Mesenchymal stem cell (in vitro differentiated cells and primary cell): ENCODE data around the gene MAPK7. TPM values are rescaled to one million over a fixed set of nuclear protein-coding genes. Genes with fewer than 3 reads are reported as not detected.
A peak's percentile ranks its signal among the peaks of the same experiment; 100 is the strongest.

ENCODE experiments used
- DNase-seq: peaks from one replicate; pipeline ENCODE4 v3.0.0-alpha.2; 2013
- H2AFZ ChIP-seq: one replicate; pipeline ENCODE4 v1.6.1; 2013; ENCODE audit warnings: low read depth, mild to moderate bottlenecking, control low read depth, inconsistent platforms, low read length, moderate library complexity
- H2AK5ac ChIP-seq: 2 replicates; pipeline ENCODE4 v1.6.1; 2013; ENCODE audit warnings: low read length, moderate library complexity, mild to moderate bottlenecking, inconsistent platforms; ENCODE audit not compliant: severe bottlenecking
- H2BK120ac ChIP-seq: one replicate; pipeline ENCODE4 v1.6.1; 2013; ENCODE audit warnings: low read depth, mild to moderate bottlenecking, inconsistent platforms, low read length, moderate library complexity
- H2BK12ac ChIP-seq, 2 experiments: one replicate each; pipeline ENCODE4 v1.6.1; 2013; ENCODE audit warnings: inconsistent platforms in 2 of 2, low read length in 2 of 2, mild to moderate bottlenecking in 2 of 2, moderate library complexity in 2 of 2, control low read depth in 1 of 2
- H2BK15ac ChIP-seq: one replicate; pipeline ENCODE4 v1.6.1; 2013; ENCODE audit warnings: mild to moderate bottlenecking, low read depth, inconsistent platforms; ENCODE audit not compliant: poor library complexity, severe bottlenecking
- H2BK5ac ChIP-seq: 2 replicates; pipeline ENCODE4 v1.6.1; 2013; ENCODE audit warnings: low read depth, mild to moderate bottlenecking, low read length, control low read depth, inconsistent platforms; ENCODE audit not compliant: poor library complexity, severe bottlenecking
- H3K14ac ChIP-seq, 2 experiments: one replicate each; pipeline ENCODE4 v1.6.1; 2013; ENCODE audit warnings: inconsistent platforms in 2 of 2, low read length in 2 of 2, control low read depth in 1 of 2, mild to moderate bottlenecking in 1 of 2, moderate library complexity in 1 of 2
- H3K18ac ChIP-seq, 2 experiments: one replicate each; pipeline ENCODE4 v1.6.1; 2013; ENCODE audit warnings: inconsistent platforms in 2 of 2, low read length in 2 of 2, control low read depth in 1 of 2, low read depth in 1 of 2, mild to moderate bottlenecking in 1 of 2
- H3K23ac ChIP-seq, 2 experiments: one replicate each; pipeline ENCODE4 v1.6.1; 2013; ENCODE audit warnings: inconsistent platforms in 2 of 2, low read length in 2 of 2, mild to moderate bottlenecking in 2 of 2, moderate library complexity in 2 of 2, control low read depth in 1 of 2
- H3K27ac ChIP-seq: 2 replicates; pipeline ENCODE4 v1.5.1; 2013; ENCODE audit warnings: mild to moderate bottlenecking, moderate library complexity, low read length, control low read depth, inconsistent platforms; ENCODE audit not compliant: poor library complexity, severe bottlenecking
- H3K27me3 ChIP-seq, 2 experiments: 2 replicates each; pipeline versions ENCODE4 v1.6.1 to v1.7.0; 2013; ENCODE audit warnings: low read length in 2 of 2, mild to moderate bottlenecking in 2 of 2, moderate library complexity in 2 of 2, control low read depth in 1 of 2, inconsistent platforms in 1 of 2; ENCODE audit not compliant: control insufficient read depth in 1 of 2, insufficient read depth in 1 of 2
- H3K36me3 ChIP-seq, 2 experiments: 2 replicates each; pipeline versions ENCODE4 v1.6.1 to v1.7.0; 2013; ENCODE audit warnings: low read length in 2 of 2, control low read depth in 1 of 2, inconsistent platforms in 1 of 2, low read depth in 1 of 2, mild to moderate bottlenecking in 1 of 2; ENCODE audit not compliant: insufficient read depth in 2 of 2, control insufficient read depth in 1 of 2
- H3K4ac ChIP-seq, 2 experiments: one replicate each; pipeline ENCODE4 v1.6.1; 2013; ENCODE audit warnings: inconsistent platforms in 2 of 2, low read length in 2 of 2, mild to moderate bottlenecking in 2 of 2, moderate library complexity in 2 of 2, control low read depth in 1 of 2, low read depth in 1 of 2
- H3K4me1 ChIP-seq: 2 replicates; pipeline ENCODE4 v1.6.1; 2013; ENCODE audit warnings: low read depth, low read length, control low read depth; ENCODE audit not compliant: control insufficient read depth, insufficient read depth
- H3K4me2 ChIP-seq: 2 replicates; pipeline ENCODE4 v1.6.1; 2013; ENCODE audit warnings: low read length, mild to moderate bottlenecking, inconsistent platforms; ENCODE audit not compliant: poor library complexity, severe bottlenecking
- H3K4me3 ChIP-seq, 2 experiments: 2 replicates each; pipeline versions ENCODE4 v1.5.1 to v1.7.0; 2013; ENCODE audit warnings: low read length in 2 of 2, mild to moderate bottlenecking in 2 of 2, control low read depth in 1 of 2, low read depth in 1 of 2; ENCODE audit not compliant: insufficient read depth in 1 of 2
- H3K79me1 ChIP-seq: replicated peaks from 2 replicates; pipeline ENCODE4 v1.6.1; 2013; ENCODE audit warnings: mild to moderate bottlenecking, control low read depth, low read length, inconsistent platforms; ENCODE audit not compliant: poor library complexity, severe bottlenecking
- H3K9ac ChIP-seq: 2 replicates; pipeline ENCODE4 v1.7.0; 2013; ENCODE audit warnings: mild to moderate bottlenecking, low read length, moderate library complexity
- H3K9me3 ChIP-seq: 2 replicates; pipeline ENCODE4 v1.7.0; 2013; ENCODE audit warnings: mild to moderate bottlenecking, low read length; ENCODE audit not compliant: control insufficient read depth
- H4K8ac ChIP-seq: one replicate; pipeline ENCODE4 v1.6.1; 2013; ENCODE audit warnings: inconsistent platforms, mild to moderate bottlenecking, low read length, moderate library complexity
- H4K91ac ChIP-seq: one replicate; pipeline ENCODE4 v1.6.1; 2013; ENCODE audit warnings: mild to moderate bottlenecking, low read length, inconsistent platforms
- WGBS: methylation state at CpG from one replicate; pipeline ENCODE4 v1.1.7; 2013; ENCODE audit warnings: mixed read lengths; 5-methylcytosine and 5-hydroxymethylcytosine counted together
- polyA plus RNA-seq, 2 experiments: library from polyadenylated mRNA; stranded (reverse); fragments of 200-250 nt; gene quantifications; one replicate each; pipeline ENCODE4 v1.2.3, GENCODE V29; 2013

MAPK7 gene
- 33.6 TPM for polyA plus RNA-seq (2013, experiment 1 of 2)
- polyA plus RNA-seq (2013, experiment 2 of 2) = 30.7 TPM

GRCh38 chr17:19378416-19379360, at the start of gene MAPK7:
TSS of gene MAPK7 (plus strand) at chr17:19378498. CDS start at chr17:19378901, 403 bp downstream.
- Histone ChIP-seq H2BK12ac (peak within 1 kb of the TSS; percentile 35 to 76), H3K27ac (peak within 1 kb of the TSS; percentile 94)

GRCh38 chr17:19329136-19329535, 49.2 kb upstream of the MAPK7 start:
- H2AK5ac ChIP-seq = peak overlapping the region; percentile 1
- H3K18ac ChIP-seq = no peak overlapping the region
- H2BK12ac ChIP-seq = no peak overlapping the region
- H3K4me2 ChIP-seq = no peak overlapping the region
- peaks cover 44% of the 10 kb centered on the region for H3K4me1 ChIP-seq
- H4K8ac ChIP-seq = no peak overlapping the region
- no peak overlapping the region for H2BK120ac ChIP-seq
- H3K14ac ChIP-seq = no peak overlapping the region
- no peak overlapping the region for H2BK15ac ChIP-seq
- no peak overlapping the region for H3K23ac ChIP-seq
- H3K9ac ChIP-seq = no peak overlapping the region
- H3K4me3 ChIP-seq = no peak overlapping the region
- H2AFZ ChIP-seq = no peak overlapping the region
- peaks cover 16% of the 10 kb centered on the region for H3K79me1 ChIP-seq
- no peak overlapping the region for H3K27ac ChIP-seq
- peaks cover 2% of the 10 kb centered on the region for H3K9me3 ChIP-seq
- H3K36me3 ChIP-seq = peaks cover 28 to 49% of the 10 kb centered on the region in 2 experiments
- no peak overlapping the region for H3K4ac ChIP-seq
- WGBS = 98% methylated on average over 2 of the region's 2 CpGs
- no peak for DNase-seq
- no peak overlapping the region for H2BK5ac ChIP-seq
- H4K91ac ChIP-seq = no peak overlapping the region
- H3K27me3 ChIP-seq = no peaks in the 10 kb centered on the region

More at GRCh38 chr17:19378416-19379360, at the start of gene MAPK7:
- Histone ChIP-seq H4K8ac (peak within 1 kb of the TSS; percentile 66), H2AFZ (peak within 1 kb of the TSS; percentile 55), H3K4me1 (peaks cover 17% of the 10 kb centered on the region), H3K27me3 (no peaks in the 10 kb centered on the region), H3K36me3 (peaks cover 42 to 45% of the 10 kb centered on the region in 2 experiments), H3K4ac (peak within 1 kb of the TSS; percentile 78 to 94), H4K91ac (peak within 1 kb of the TSS; percentile 86), H3K9ac (peak within 1 kb of the TSS; percentile 96), H3K4me2 (peak within 1 kb of the TSS; percentile 85), H2BK120ac (peak within 1 kb of the TSS; percentile 42), H3K23ac (peak within 1 kb of the TSS in 1 of 2 experiments; percentile 91), H3K4me3 (peak within 1 kb of the TSS; percentile 82 to 96), H2BK15ac (peak within 1 kb of the TSS; percentile 82), H3K79me1 (peaks cover 33% of the 10 kb centered on the region), H2BK5ac (peak within 1 kb of the TSS; percentile 85), H2AK5ac (peak within 1 kb of the TSS; percentile 34), H3K18ac (peak within 1 kb of the TSS; percentile 93 to 95), H3K9me3 (no peaks in the 10 kb centered on the region), H3K14ac (peak within 1 kb of the TSS in 1 of 2 experiments; percentile 95)
- 6% methylated on average over 68 of the region's 69 CpGs for WGBS
- peak; percentile 22 for DNase-seq

DNA sequence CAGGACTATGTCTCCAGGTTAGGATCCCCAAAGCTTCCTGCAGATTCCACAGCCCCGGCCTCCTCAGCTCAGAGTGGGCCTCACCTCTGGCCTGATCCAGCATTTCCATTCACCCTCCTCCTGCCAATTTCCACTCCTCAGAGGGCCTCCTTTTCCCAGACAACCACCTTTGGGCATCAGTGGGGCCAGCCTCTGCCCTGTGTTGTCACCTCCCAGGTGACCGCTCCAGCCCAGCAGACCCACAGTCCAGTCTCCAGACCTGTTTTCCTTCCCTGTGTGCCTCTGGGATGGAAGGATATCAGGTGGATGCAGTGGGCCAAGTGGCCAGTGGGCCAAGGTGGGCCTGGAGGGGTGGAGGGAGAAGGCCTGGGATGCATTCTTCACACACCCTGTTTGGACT, 48.5 kb upstream of the MAPK7 start:
- Histone ChIP-seq H3K27ac (no peak overlapping the region), H2BK120ac (no peak overlapping the region), H3K18ac (no peak overlapping the region), H2BK12ac (no peak overlapping the region), H3K23ac (no peak overlapping the region), H2BK5ac (no peak overlapping the region), H2AFZ (no peak overlapping the region), H2AK5ac (peak overlapping the region; percentile 4), H4K8ac (no peak overlapping the region), H3K9ac (no peak overlapping the region), H2BK15ac (no peak overlapping the region), H3K4me2 (no peak overlapping the region), H3K36me3 (peaks cover 31 to 52% of the 10 kb centered on the region in 2 experiments), H3K4me3 (no peak overlapping the region), H3K79me1 (peaks cover 18% of the 10 kb centered on the region), H3K27me3 (no peaks in the 10 kb centered on the region), H3K4me1 (peaks cover 44% of the 10 kb centered on the region), H4K91ac (no peak overlapping the region), H3K9me3 (peaks cover 2% of the 10 kb centered on the region), H3K14ac (no peak overlapping the region), H3K4ac (no peak overlapping the region)
- no peak for DNase-seq
- 100% methylated on average over 1 of the region's 2 CpGs for WGBS

DNA sequence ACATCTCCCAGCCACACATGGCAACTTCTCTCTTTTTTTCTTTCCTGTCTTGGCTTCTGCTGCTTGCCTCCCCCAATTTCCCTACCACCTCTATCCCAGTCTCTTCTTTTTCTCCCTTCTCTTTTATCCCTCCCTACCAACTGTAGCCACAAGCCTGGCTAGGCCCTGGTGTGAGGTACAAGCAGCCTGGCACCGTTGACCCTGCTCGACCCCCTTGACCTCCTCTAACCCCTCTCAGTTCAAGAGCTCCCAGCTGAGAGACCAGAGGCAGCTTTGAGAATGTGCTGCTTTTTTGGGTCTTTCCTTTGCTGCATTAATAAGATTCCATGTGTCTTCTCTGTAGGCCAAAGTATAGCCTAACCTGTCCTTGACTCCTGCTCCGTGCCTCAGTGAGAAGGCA, 48.0 kb upstream of the MAPK7 start:
- H3K79me1 ChIP-seq = peaks cover 18% of the 10 kb centered on the region
- H2AK5ac ChIP-seq = peak overlapping the region; percentile 4
- no peak overlapping the region for H4K91ac ChIP-seq
- no peak overlapping the region for H2BK12ac ChIP-seq
- H2BK120ac ChIP-seq = no peak overlapping the region
- no peak overlapping the region for H3K4me3 ChIP-seq
- H2BK5ac ChIP-seq = no peak overlapping the region
- no peak overlapping the region for H3K9ac ChIP-seq
- H3K4me1 ChIP-seq = peaks cover 44% of the 10 kb centered on the region
- H3K18ac ChIP-seq = no peak overlapping the region
- peaks cover 2% of the 10 kb centered on the region for H3K9me3 ChIP-seq
- H3K27ac ChIP-seq = peak overlapping the region; percentile 17
- no peak overlapping the region for H3K4me2 ChIP-seq
- no peak overlapping the region for H3K23ac ChIP-seq
- no peak overlapping the region for H2AFZ ChIP-seq
- H3K4ac ChIP-seq = no peak overlapping the region
- no peak for DNase-seq
- no peak overlapping the region for H3K14ac ChIP-seq
- no peak overlapping the region for H2BK15ac ChIP-seq
- no peaks in the 10 kb centered on the region for H3K27me3 ChIP-seq
- H4K8ac ChIP-seq = no peak overlapping the region
- WGBS = 96% methylated on average over 3 of the region's 3 CpGs
- peaks cover 31 to 52% of the 10 kb centered on the region in 2 experiments for H3K36me3 ChIP-seq
